HG03066 (cell line): ENCODE measurements around the gene BSN.

Source experiments
- ATAC-seq: cut with Tn5 transposase; IDR thresholded peaks from one replicate; pipeline ENCODE4 v1.9.1; 2021; ENCODE audit warnings: low read depth; ENCODE audit not compliant: unreplicated experiment

Gene BSN

GRCh38 chr3:49600781-49601180 is 46.5 kb downstream of the BSN start:
- no peak for ATAC-seq

- ATAC-seq, result no peak
Observed at GRCh38 chr3:49601358-49602048, 47.2 kb downstream of the BSN start.

- no peak for ATAC-seq
Observed at GRCh38 chr3:49602049-49602554, 47.8 kb downstream of the BSN start.

- no peak for ATAC-seq
Observed at GRCh38 chr3:49602877-49603411, 48.7 kb downstream of the BSN start.

GRCh38 chr3:49606427-49606826 is 52.1 kb downstream of the BSN start:
- ATAC-seq, result no peak

- no peak for ATAC-seq
Observed at GRCh38 chr3:49607105-49607591, 52.9 kb downstream of the BSN start.

GRCh38 chr3:49607796-49608195 is 53.5 kb downstream of the BSN start:
- ATAC-seq, result no peak

GRCh38 chr3:49609314-49609713 is 55.0 kb downstream of the BSN start:
- no peak for ATAC-seq

GRCh38 chr3:49609815-49610214 is 55.5 kb downstream of the BSN start:
- ATAC-seq, result no peak

- ATAC-seq, result no peak
Observed at GRCh38 chr3:49610666-49611280, 56.5 kb downstream of the BSN start.

GRCh38 chr3:49611291-49611690 is 57.0 kb downstream of the BSN start:
- no peak for ATAC-seq

GRCh38 chr3:49611719-49612118 is 57.4 kb downstream of the BSN start:
- no peak for ATAC-seq

- ATAC-seq, result no peak
Observed at GRCh38 chr3:49614936-49615335, 60.7 kb downstream of the BSN start.

GRCh38 chr3:49616061-49616460 is 61.8 kb downstream of the BSN start:
- no peak for ATAC-seq

- no peak for ATAC-seq
Observed at GRCh38 chr3:49616491-49616941, 62.2 kb downstream of the BSN start.

GRCh38 chr3:49617390-49618013 is 63.2 kb downstream of the BSN start:
- no peak for ATAC-seq

GRCh38 chr3:49618412-49618811 is 64.1 kb downstream of the BSN start:
- no peak for ATAC-seq

- ATAC-seq, result no peak
Observed at GRCh38 chr3:49619649-49620048, 65.4 kb downstream of the BSN start.

- ATAC-seq, result no peak
Observed at GRCh38 chr3:49620728-49621127, 66.5 kb downstream of the BSN start.

- ATAC-seq, result no peak
Observed at GRCh38 chr3:49623071-49623470, 68.8 kb downstream of the BSN start.

- ATAC-seq, result no peak
Observed at GRCh38 chr3:49625071-49625470, 70.8 kb downstream of the BSN start.
